NT2/D1 (cell line): ENCODE measurements around the gene PLLP.

Experiments used
- SUZ12 ChIP-seq: IDR thresholded peaks from 2 replicates; pipeline ENCODE4 v1.6.1; 2011; ENCODE audit not compliant: insufficient read length, insufficient read depth; ENCODE audit errors: extremely low read depth
- YY1 ChIP-seq: IDR thresholded peaks from 2 replicates; pipeline ENCODE4 v1.6.1; 2011; ENCODE audit not compliant: insufficient read length, insufficient read depth
- ZNF274 ChIP-seq: IDR thresholded peaks from 2 replicates; pipeline ENCODE4 v1.6.1; 2011; ENCODE audit warnings: mild to moderate bottlenecking, low read depth, low read length

DNA sequence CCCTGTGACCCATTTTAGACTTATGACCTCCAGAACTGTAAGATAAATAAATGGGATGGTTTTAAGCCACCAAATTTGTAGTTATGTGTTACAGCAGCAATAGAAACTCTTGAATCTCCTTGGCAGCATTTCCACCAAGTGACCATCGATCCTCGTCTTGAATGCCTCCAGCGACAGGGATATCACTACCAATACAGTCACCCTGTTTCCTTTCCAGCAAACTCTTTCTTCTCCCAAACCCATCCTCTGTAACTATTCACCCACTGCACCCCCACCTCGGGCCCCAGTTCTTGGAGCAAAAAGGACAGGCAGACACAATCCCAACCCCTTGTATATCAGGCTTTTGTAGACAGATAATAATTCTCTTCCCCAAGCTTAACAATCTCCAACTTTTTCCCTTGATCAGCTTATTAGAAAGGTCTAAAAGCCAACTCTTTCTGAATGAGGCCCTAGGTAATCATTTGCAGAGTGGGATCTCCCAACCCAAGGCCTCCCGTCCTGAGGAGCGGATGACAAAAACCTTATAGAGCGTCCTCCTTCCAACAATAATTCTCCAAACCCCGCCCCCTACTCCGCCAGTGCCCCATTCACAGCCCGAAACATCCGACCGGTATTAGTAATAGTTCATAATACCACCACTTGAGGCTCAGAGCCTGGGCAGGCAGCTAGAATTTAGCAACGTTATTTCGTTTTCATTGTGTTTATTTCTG lies 14.7 kb upstream of the PLLP start:
- TF ChIP-seq ZNF274 (no peak), YY1 (no peak), SUZ12 (no peak)
